ENCODE data around the gene DICER1. TPM values are rescaled to one million over a fixed set of nuclear protein-coding genes. Genes with fewer than 3 reads are reported as not detected.

DICER1 gene
- polyA plus RNA-seq, 3 donors: 26.5 to 38.4 (median 34.7) TPM

GRCh38 chr14:95111507-95112164, 45.7 kb downstream of the DICER1 start:
- H3K4me1 Mint-ChIP-seq: peaks cover 3% of the 10 kb centered on the region
- peaks cover 78 to 88% of the 10 kb centered on the region in 2 donors for H3K36me3 Mint-ChIP-seq
- H3K27me3 Mint-ChIP-seq (ENCODE audit: low read depth in 3 of 3): no peaks in the 10 kb centered on the region
- Histone ChIP-seq H3K4me2 (replicated peaks; ENCODE audit: extremely low read depth, low read length, poor library complexity, severe bottlenecking) (no peak overlapping the region), H3K9ac (ENCODE audit: insufficient read depth, low read length, poor library complexity, severe bottlenecking) (no peak overlapping the region), H4K20me1 (ENCODE audit: insufficient read depth, low read length) (peaks cover 22% of the 10 kb centered on the region), H3K79me2 (ENCODE audit: insufficient read depth, low read length) (no peaks in the 10 kb centered on the region), H3K9me3 (replicated peaks in 1 of 2; ENCODE audit: control insufficient read depth in 1 of 2, insufficient read depth in 1 of 2, low read length in 2 of 2) (no peaks in the 10 kb centered on the region), H3K4me1 (ENCODE audit: control insufficient read depth in 1 of 2, insufficient read depth in 2 of 2, low read length in 2 of 2) (no peaks in the 10 kb centered on the region), H3K4me3 (replicated peaks in 1 of 3; ENCODE audit: low read depth in 2 of 3, low read length in 3 of 3) (no peak overlapping the region), H3K36me3 (replicated peaks in 1 of 2; ENCODE audit: control insufficient read depth in 1 of 2, insufficient read depth in 2 of 2, low read length in 2 of 2) (peaks cover 96 to 100% of the 10 kb centered on the region in 2 donors), H3K27me3 (ENCODE audit: control insufficient read depth in 2 of 2, insufficient read depth in 2 of 2, low read length in 2 of 2) (no peaks in the 10 kb centered on the region), H2AFZ (ENCODE audit: insufficient read depth, low read depth, low read length, poor library complexity, severe bottlenecking) (no peak overlapping the region), H3K27ac (ENCODE audit: low read depth in 1 of 2, low read length in 2 of 2) (no peak overlapping the region)
- DNase-seq: no peak
- no CpG with 5 or more reads among the region's 2 CpGs for WGBS (ENCODE audit: insufficient coverage)
- H3K4me3 Mint-ChIP-seq: no peak overlapping the region
- no peak for TF ChIP-seq CTCF (IDR thresholded peaks at IDR 0.05)
- intact Hi-C loops (cut with micrococcal nuclease): no loop called here
- no peaks in the 10 kb centered on the region for H3K9me3 Mint-ChIP-seq
- no peak overlapping the region for H3K27ac Mint-ChIP-seq

- no peak overlapping the region for H3K9ac ChIP-seq (ENCODE audit: insufficient read depth, low read length, poor library complexity, severe bottlenecking)
- H3K4me1 ChIP-seq (ENCODE audit: control insufficient read depth in 1 of 2, insufficient read depth in 2 of 2, low read length in 2 of 2): no peaks in the 10 kb centered on the region
- H3K4me3 ChIP-seq (replicated peaks in 1 of 3; ENCODE audit: low read depth in 2 of 3, low read length in 3 of 3): no peak overlapping the region
- Mint-ChIP-seq H3K4me3 (no peak overlapping the region), H3K9me3 (no peaks in the 10 kb centered on the region), H3K4me1 (peaks cover 3% of the 10 kb centered on the region), H3K27me3 (ENCODE audit: low read depth in 3 of 3) (no peaks in the 10 kb centered on the region), H3K36me3 (peaks cover 72 to 84% of the 10 kb centered on the region in 2 donors), H3K27ac (no peak overlapping the region)
- H2AFZ ChIP-seq (ENCODE audit: insufficient read depth, low read depth, low read length, poor library complexity, severe bottlenecking): no peak overlapping the region
- WGBS (ENCODE audit: insufficient coverage): 100% methylated on average over 3 of the region's 8 CpGs
- no peaks in the 10 kb centered on the region for H3K9me3 ChIP-seq (replicated peaks in 1 of 2; ENCODE audit: control insufficient read depth in 1 of 2, insufficient read depth in 1 of 2, low read length in 2 of 2)
- intact Hi-C loops (cut with micrococcal nuclease): no loop called here
- no peak overlapping the region for H3K27ac ChIP-seq (ENCODE audit: low read depth in 1 of 2, low read length in 2 of 2)
- H3K36me3 ChIP-seq (replicated peaks in 1 of 2; ENCODE audit: control insufficient read depth in 1 of 2, insufficient read depth in 2 of 2, low read length in 2 of 2): peaks cover 93 to 100% of the 10 kb centered on the region in 2 donors
- H3K4me2 ChIP-seq (replicated peaks; ENCODE audit: extremely low read depth, low read length, poor library complexity, severe bottlenecking): no peak overlapping the region
- H3K79me2 ChIP-seq (ENCODE audit: insufficient read depth, low read length): no peaks in the 10 kb centered on the region
- no peak for DNase-seq
- no peak for TF ChIP-seq CTCF (IDR thresholded peaks at IDR 0.05)
- peaks cover 22% of the 10 kb centered on the region for H4K20me1 ChIP-seq (ENCODE audit: insufficient read depth, low read length)
- no peaks in the 10 kb centered on the region for H3K27me3 ChIP-seq (ENCODE audit: control insufficient read depth in 2 of 2, insufficient read depth in 2 of 2, low read length in 2 of 2)
Observed at GRCh38 chr14:95110178-95110577, 47.2 kb downstream of the DICER1 start.

Data from CD14-positive monocyte (primary cell).